ENCODE measurements around the gene ORC2. TPM values are rescaled to one million over a fixed set of nuclear protein-coding genes. Genes with fewer than 3 reads are reported as not detected.

Gene ORC2
- total RNA-seq, 4 donors from 2014 or later, result 17.8 to 32.3 (median 20.1) TPM

GRCh38 chr2:200939832-200940231 lies 23.6 kb downstream of the ORC2 start:
- no peak overlapping the region for H3K4me3 ChIP-seq
- no peaks in the 10 kb centered on the region for H3K9me3 ChIP-seq
- DNase-seq (ENCODE audit: low spot score in 2 of 2), result no peak
- TF ChIP-seq EP300 (IDR thresholded peaks at IDR 0.05), result no peak
- no peak for TF ChIP-seq POLR2A (IDR thresholded peaks at IDR 0.05)
- no peak for TF ChIP-seq CTCF (IDR thresholded peaks at IDR 0.05)
- H3K27me3 ChIP-seq, result no peaks in the 10 kb centered on the region
- WGBS, 2 donors, result 91% methylated on average over 1 of the region's 1 CpG
- H3K36me3 ChIP-seq, result peaks cover 0 to 81% (median 0%) of the 10 kb centered on the region in 3 donors
- no peaks in the 10 kb centered on the region for H3K4me1 ChIP-seq
- H3K27ac ChIP-seq, result no peak overlapping the region

- TF ChIP-seq CTCF (IDR thresholded peaks at IDR 0.05), result no peak
- TF ChIP-seq POLR2A (IDR thresholded peaks at IDR 0.05), result no peak
- TF ChIP-seq EP300 (IDR thresholded peaks at IDR 0.05), result no peak
- 76 to 78% methylated on average over 3 of the region's 3 CpGs for WGBS, 2 donors
- peaks cover 0 to 89% (median 0%) of the 10 kb centered on the region in 3 donors for H3K36me3 ChIP-seq
- no peaks in the 10 kb centered on the region for H3K9me3 ChIP-seq
- H3K27me3 ChIP-seq, result no peaks in the 10 kb centered on the region
- H3K4me3 ChIP-seq, result no peak overlapping the region
- no peak for DNase-seq (ENCODE audit: low spot score in 2 of 2)
- H3K27ac ChIP-seq, result no peak overlapping the region
- H3K4me1 ChIP-seq, result no peaks in the 10 kb centered on the region
Measured at GRCh38 chr2:200930947-200931626, 32.4 kb downstream of the ORC2 start.

DNA sequence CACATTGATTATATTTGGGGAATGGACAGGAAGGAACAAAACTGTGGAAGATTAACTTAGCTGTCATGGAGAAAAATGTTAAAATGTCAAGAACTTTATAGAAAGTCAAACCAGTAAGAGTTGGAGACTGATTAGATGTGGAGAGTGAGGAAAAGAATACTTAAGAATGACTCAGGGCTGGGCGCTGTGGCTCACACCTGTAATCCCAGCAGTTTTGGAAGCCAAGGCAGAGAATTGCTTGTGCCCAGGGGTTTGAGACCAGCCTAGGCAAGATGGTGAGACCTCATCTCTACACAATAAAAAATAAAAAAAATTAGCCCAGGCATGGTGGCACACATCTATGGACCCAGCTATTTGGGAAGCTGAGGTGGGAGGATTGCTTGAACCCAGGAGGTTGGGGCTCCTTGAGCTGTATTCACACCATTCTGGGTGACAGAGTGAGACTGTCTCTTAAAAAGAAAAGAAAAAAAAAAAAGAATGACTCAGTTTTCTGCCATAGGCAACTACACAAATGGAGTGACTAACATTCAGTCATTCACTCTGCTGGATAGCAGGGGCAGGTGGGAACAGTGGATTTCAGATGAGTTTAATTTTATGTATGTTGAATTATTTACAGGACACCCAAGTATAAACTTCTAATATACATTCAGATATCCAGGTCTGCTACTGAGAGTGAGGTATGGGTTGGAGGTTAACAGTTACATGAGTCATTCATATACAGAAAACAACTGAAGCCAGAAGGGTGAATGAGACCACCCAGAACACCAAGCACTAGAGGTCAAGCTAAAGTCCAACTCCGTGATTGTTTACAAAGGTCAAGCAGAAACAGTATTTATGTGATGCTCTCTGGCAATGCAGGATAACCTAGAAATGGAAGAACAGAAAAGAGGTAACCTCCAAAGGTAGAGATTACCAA lies 33.9 kb downstream of the ORC2 start:
- 66 to 76% methylated on average over 2 of the region's 2 CpGs for WGBS, 2 donors
- DNase-seq (ENCODE audit: low spot score in 2 of 2), result no peak
- Histone ChIP-seq H3K4me3 (no peak overlapping the region), H3K4me1 (no peaks in the 10 kb centered on the region), H3K27me3 (no peaks in the 10 kb centered on the region), H3K9me3 (no peaks in the 10 kb centered on the region), H3K27ac (no peak overlapping the region), H3K36me3 (peaks cover 0 to 90% (median 0%) of the 10 kb centered on the region in 3 donors)
- TF ChIP-seq CTCF (IDR thresholded peaks at IDR 0.05) (no peak), EP300 (IDR thresholded peaks at IDR 0.05) (no peak), POLR2A (IDR thresholded peaks at IDR 0.05) (no peak)

GRCh38 chr2:200922439-200922838 lies 41.0 kb downstream of the ORC2 start:
- 85 to 89% methylated on average over 6 of the region's 6 CpGs for WGBS, 2 donors
- DNase-seq (ENCODE audit: low spot score in 2 of 2), result no peak

More at GRCh38 chr2:200922439-200922838, 41.0 kb downstream of the ORC2 start:
- H3K27ac ChIP-seq, result no peak overlapping the region
- no peak overlapping the region for H3K4me3 ChIP-seq
- no peaks in the 10 kb centered on the region for H3K4me1 ChIP-seq
- no peak for TF ChIP-seq POLR2A (IDR thresholded peaks at IDR 0.05)
- TF ChIP-seq EP300 (IDR thresholded peaks at IDR 0.05), result no peak
- no peak for TF ChIP-seq CTCF (IDR thresholded peaks at IDR 0.05)
- no peaks in the 10 kb centered on the region for H3K9me3 ChIP-seq
- no peaks in the 10 kb centered on the region for H3K27me3 ChIP-seq
- H3K36me3 ChIP-seq, result peaks cover 0 to 92% (median 15%) of the 10 kb centered on the region in 3 donors
